Stimulated activated CD4-positive, alpha-beta T cell treated with anti-CD3 and anti-CD28 coated beads, Interleukin-2, amount 100 ng/mL, for 24 hours (primary cell): ENCODE results near the gene HMBS.
A peak's percentile ranks its signal among the peaks of the same experiment; 100 is the strongest.
"Not testable (repeated sequence)": the region's sequence is repeated elsewhere in the genome, so short reads cannot be mapped to it uniquely, and the experiment has no call there.

Experiments used
- DNase-seq, 2 donors: peaks; one replicate each; pipeline ENCODE4 v3.0.0-alpha.2; 2020

The HMBS gene

DNA sequence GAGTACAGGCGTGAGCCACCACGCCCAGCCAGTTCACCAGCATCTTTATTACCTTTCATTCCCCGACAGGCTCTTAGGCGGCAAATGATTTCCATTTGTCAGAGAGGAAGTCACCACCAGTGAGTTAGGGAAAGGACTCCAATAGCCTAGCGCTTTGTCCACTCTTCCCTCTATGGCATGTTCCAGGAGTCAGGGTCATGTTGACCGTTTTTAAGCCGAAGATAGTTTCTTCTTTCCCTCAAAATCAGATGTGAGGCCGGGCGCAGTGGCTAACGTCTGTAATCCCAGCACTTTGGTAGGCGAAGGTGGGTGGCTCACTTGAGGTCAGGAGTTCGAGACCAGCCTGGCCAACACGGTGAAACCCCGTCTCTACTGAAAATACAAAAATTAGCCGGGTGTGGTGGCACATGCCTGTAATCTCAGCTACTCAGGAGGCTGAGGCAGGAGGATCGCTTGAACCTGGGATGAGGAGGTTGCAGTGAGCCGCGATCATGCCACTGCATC is 18.5 kb downstream of the HMBS start:
- DNase-seq: not testable (repeated sequence)

- no peak for DNase-seq
Observed at GRCh38 chr11:119103793-119104192, 19.1 kb downstream of the HMBS start.

GRCh38 chr11:119106564-119107537 is 22.2 kb downstream of the HMBS start, which contains the start of gene C2CD2L:
Gene C2CD2L, plus strand, starts transcription at chr11:119107344. Its CDS starts 398 bp downstream, at chr11:119107742.
- peak; percentile 88 to 91 for DNase-seq

- peak in 1 of 2 donors; percentile 25 for DNase-seq
Observed at GRCh38 chr11:119107538-119108145, 23.0 kb downstream of the HMBS start.

DNA sequence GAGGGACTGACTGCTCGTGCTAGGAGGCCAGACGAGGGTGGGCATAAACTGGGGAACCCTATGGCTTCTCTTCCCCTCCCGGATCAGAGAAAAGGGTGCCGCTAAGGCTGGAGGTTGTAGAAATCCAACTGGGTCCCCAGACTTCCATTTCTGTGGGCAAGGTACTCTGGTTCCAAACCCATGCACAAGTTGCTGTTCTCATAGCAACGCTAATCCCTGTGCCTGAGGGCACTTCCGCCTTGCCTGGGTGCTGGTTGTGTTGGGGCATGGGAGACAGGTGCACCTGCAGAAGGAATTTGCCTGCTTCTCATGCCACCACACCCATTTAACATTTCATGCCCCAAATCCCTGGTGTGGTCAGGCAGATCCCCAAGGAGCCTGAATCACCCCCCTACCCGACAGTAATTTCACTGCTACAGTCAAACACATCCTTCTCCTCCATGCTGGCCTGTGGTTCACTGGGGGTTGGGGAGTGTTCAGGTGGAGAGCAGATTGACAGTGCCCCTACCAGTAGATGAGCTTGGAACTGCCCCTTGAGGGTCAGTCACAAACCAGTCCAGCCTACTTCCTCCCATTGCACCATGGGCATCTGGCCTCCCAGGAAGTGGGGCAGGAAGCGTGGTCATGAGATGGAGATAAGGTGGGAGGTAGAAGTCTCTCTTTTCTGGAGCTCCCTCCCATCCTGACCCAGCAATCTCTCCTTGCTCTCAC is 23.6 kb downstream of the HMBS start:
- DNase-seq: peak; percentile 37 to 50

GRCh38 chr11:119108857-119109221 is 24.2 kb downstream of the HMBS start:
- no peak for DNase-seq

GRCh38 chr11:119109843-119110242 is 25.2 kb downstream of the HMBS start:
- DNase-seq: no peak

GRCh38 chr11:119110439-119110838 is 25.8 kb downstream of the HMBS start:
- DNase-seq: no peak

DNA sequence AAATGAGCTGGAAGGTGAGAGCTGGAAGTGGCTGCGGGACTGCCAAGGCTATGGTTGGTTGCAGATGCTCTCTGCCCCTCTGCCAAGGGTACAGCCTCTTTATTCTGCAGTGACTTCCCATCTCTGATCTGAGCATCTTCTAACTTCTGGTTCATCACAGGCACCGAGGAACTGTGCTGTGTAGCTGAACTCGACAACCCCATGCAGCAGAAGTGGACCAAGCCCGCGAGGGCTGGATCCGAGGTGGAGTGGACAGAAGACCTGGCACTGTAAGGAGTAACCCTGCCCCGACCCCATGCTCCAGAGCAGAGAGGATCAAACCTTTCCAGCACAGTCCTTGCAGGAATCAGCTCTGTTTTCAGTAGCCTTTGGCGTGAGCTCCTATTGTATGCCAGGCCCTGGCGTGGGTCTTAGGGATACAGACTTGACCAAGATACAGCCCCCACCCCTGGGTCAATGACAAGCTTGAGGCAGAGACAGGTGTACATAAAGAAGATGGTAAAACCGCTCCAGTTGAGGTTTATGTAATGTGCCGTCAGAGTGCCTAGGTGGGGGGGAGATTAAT is 26.8 kb downstream of the HMBS start:
- no peak for DNase-seq

DNA sequence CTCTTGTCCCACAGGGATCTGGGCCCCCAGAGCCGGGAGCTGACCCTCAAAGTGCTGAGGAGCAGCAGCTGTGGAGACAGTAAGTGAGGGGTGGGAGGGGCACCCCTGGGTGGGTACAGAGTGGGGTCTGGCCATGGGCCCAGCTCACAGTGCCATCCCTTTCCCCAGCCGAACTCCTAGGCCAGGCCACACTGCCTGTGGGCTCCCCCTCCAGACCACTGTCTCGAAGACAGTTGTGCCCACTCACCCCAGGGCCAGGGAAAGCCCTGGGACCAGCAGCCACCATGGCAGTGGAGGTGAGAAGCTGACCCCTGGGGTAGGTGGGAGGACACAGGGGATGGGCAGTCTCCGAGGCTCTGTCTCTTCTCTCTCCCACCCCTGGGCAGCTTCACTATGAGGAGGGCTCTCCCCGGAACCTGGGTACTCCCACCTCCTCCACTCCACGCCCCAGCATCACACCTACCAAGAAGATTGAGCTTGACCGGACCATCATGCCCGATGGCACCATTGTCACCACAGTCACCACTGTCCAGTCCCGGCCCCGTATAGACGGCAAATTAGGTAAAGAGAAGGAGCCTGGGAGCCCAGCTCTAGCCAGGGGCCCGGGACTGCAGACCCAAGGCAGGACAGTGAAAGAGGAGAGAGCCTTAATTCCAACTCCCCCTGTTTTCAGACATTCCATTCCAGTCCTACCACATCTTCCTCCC is 27.8 kb downstream of the HMBS start:
- DNase-seq: no peak

- no peak for DNase-seq
Observed at GRCh38 chr11:119113716-119114115, 29.0 kb downstream of the HMBS start.

GRCh38 chr11:119114351-119114750 is 29.7 kb downstream of the HMBS start:
- no peak for DNase-seq

DNA sequence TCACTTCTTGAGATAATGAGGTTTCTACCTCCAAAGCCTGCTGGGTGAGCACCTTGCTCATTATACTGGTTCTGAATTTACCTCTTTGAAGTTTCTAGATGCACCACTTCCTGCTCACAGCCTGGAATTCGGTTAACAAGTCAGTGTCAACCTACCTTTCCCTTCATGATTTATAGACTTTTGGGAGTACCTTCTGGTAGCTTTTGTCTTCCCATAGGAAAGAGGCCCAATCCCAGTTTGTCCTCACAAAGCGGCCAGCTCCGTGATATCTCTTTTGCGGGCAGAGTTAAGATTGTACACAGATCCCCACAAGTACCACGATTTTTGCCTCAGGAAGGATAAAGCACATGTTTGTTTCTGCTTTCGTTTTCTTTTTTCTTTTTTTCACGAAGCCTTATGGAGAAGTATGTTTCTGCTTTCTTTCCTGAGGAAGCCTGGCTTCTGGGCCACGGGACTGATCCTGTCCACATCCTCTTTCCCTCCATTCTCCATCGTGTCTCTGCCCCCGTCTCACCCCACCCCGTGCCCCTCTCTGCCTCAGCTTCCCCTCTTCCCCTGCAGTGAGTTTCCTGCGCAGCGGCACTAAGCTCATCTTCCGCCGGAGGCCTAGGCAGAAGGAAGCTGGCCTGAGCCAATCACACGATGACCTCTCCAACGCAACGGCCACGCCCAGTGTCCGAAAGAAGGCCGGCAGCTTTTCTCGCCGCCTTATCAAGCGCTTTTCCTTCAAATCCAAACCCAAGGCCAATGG is 31.0 kb downstream of the HMBS start:
- DNase-seq: peak in 1 of 2 donors; percentile 28

GRCh38 chr11:119116235-119116594 is 31.5 kb downstream of the HMBS start:
- no peak for DNase-seq

GRCh38 chr11:119116601-119117000 is 31.9 kb downstream of the HMBS start:
- DNase-seq: no peak

DNA sequence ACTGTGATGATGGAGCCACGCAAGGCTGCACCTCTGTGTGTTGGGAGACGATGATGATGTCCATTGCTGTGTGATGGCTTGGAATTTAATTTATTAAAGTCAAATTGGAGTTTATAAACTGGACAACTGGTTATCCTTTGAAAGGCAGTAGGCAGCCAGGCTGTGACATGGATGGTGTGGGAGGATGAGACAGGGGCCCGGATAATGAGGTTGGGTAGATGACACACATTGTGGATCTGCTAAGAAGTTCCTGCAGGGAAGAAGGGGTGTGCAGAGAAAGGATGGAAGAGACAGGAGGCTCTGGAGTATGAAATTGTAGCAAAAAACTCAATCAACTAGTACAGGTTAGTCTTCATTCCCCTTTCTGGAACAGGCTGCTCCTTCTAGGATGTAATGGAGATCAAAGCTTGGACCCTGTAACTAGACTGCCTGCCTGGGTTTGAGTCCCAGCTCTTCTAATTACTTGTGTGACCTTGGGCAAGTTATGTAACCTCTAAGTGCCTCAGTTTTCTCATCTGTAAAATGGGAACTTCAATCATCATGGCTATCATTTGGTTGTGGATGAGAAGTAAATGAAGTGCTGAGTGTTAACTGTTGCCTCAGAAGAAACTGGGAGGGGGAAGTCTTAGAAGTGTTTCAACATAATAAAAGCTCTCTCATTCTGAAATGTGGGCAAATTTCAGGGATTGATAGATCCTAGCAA is 32.5 kb downstream of the HMBS start:
- DNase-seq: no peak

DNA sequence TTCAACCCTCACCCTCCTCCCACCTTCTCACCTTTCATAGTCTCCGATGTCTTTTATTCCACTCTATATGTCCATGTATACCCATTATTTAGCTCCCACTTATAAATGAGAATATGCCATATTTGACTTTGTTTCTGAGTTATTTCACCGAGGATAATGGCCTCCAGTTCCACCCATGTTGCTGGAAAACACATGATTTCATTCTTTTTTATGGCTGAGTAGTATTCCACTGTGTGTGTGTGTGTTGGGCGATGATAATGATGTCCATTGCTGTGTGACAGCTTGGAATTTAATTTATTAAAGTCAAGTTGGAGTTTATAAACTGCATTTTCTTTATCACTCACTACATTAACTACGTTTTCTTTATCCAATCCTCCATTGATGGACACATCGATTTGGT is 33.5 kb downstream of the HMBS start:
- DNase-seq: no peak

- DNase-seq: no peak
Observed at GRCh38 chr11:119118946-119119345, 34.3 kb downstream of the HMBS start.

GRCh38 chr11:119120639-119121007 is 35.9 kb downstream of the HMBS start:
- no peak for DNase-seq

DNA sequence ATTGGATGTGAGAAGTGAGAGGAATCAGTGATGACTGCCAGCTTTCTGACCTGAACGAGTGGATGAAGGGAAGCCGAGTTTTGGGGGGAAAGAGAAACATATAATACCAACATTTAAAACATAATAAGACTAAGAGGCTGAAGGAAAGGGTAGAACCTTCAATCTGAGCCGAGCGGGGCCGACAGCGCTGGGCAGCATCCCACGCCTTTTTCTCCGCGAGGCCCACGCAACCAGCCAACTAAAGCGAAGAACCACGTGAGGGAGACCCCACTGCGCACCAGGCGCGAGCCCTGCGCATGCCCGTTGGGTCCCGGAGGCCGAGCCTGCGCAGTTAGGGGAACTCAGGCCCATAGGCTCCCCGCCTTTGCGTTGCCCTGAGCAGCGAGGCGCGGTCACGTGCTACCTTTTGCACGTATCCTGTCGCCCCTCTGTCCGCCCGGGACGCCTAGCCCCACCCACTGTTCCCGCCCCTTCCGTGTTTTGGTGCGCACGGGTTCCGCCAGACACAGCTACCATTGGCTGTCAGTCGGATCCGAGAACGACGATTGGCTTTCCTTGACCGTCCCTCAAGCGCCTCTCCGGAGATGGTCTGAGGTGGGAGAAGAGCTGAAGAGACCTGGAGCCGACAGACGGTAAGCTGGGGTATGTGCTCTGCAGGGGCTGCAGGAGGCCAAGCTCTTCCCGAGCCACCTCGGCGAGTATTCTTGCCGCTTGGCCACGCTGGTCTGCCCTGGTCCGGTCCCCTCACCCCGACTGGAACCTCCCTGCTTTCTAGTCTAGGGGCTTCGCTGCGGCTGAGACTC is 36.5 kb downstream of the HMBS start, which contains the start of gene HINFP:
Gene HINFP, plus strand, starts transcription at position 573 of the 803 bp plus-strand sequence. CDS start 5,365 bp downstream, outside the sequence.
- peak; percentile 100 for DNase-seq
